NCI-H82 (cell line): ENCODE measurements around the gene TSPY4.
"Not testable (repeated sequence)": the region's sequence is repeated elsewhere in the genome, so short reads cannot be mapped to it uniquely, and the experiment has no call there.

Experiments used
- DNase-seq: peaks from one replicate; lab custom pipeline; 2025; lab: John Stamatoyannopoulos, UW

The TSPY4 gene

GRCh38 chrY:9337164-9337563 is at the start of gene TSPY4:
Gene TSPY4, plus strand, starts transcription at chrY:9337464. Its CDS starts 46 bp downstream, at chrY:9337510.
- not testable (repeated sequence) for DNase-seq

DNA sequence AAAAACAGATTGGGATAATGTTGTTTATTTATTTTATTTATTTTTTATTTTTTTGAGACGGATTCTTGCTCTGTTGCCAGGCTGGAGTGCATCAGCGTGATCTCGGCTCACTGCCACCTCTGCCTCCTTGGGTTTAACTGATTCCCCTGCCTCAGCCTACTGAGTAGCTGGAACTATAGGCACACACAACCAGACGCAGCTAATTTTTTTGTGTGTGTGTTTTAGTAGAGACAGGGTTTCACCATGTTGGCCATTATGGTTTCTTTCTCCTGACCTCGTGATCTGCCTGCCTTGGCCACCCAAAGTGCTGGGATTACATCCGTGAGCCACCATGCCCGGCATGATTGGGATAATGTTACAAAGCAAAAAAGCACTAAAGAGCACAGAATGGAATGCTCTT is 16.3 kb upstream of the TSPY4 start:
- DNase-seq: no peak

DNA sequence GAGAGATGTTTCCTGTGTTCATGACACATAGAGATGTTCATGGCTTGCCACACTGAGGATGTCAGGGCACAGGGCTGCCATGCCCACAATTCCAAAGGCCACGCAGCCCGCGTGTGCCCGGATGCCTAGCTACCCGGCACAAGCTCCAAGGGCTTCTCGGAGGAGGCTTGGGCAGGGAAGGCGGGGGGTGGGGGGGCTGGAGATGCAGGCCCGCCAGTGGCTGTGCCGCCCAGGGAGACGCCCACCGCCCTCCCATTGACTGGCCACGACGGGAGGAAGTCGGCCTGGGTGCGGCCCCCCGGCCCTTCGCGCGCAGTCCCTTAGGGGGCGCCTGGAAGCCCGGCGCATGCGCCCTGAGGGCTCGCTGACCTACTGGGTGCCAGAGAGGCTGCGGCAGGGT is 20.2 kb downstream of the TSPY4 start, which contains the start of gene TSPY8:
TSPY8 (plus strand) TSS at position 301 of the 400 bp plus-strand sequence; CDS start at position 347, 46 bp downstream.
- not testable (repeated sequence) for DNase-seq
